Sigmoid colon (tissue), 7 donors: Measurements from ENCODE around the gene CRYBB2. TPM values are rescaled to one million over a fixed set of nuclear protein-coding genes. Genes with fewer than 3 reads are reported as not detected.
"Not testable (repeated sequence)": the region's sequence is repeated elsewhere in the genome, so short reads cannot be mapped to it uniquely, and the experiment has no call there.

Source experiments
- DNase-seq: peaks from one replicate; pipeline ENCODE4 v3.0.0-alpha.2; 2019
- H3K27ac ChIP-seq, 4 donors: fragments of 200-600 bp; sonication (generic); one replicate each; pipeline ENCODE4 v1.5.1; 2016 to 2019; ENCODE audit warnings: mild to moderate bottlenecking in 1 of 4
- H3K27me3 ChIP-seq, 3 donors: fragments of 200-600 bp; sonication (generic); one replicate each; pipeline ENCODE4 v1.5.1; 2019; ENCODE audit warnings: mild to moderate bottlenecking in 1 of 3
- H3K36me3 ChIP-seq, 4 donors: fragments of 200-600 bp; sonication (generic); one replicate each; pipeline ENCODE4 v1.5.1; 2016 to 2019
- H3K4me1 ChIP-seq, 4 donors: fragments of 200-600 bp; sonication (generic); one replicate each; pipeline ENCODE4 v1.5.1; 2017 to 2019
- H3K4me3 ChIP-seq, 4 donors: fragments of 200-600 bp; sonication (generic); one replicate each; pipeline ENCODE4 v1.5.1; 2017 to 2019; ENCODE audit warnings: mild to moderate bottlenecking in 2 of 4, moderate library complexity in 1 of 4
- H3K9me3 ChIP-seq, 4 donors: fragments of 200-600 bp in 3 of 4; sonication (generic) in 3 of 4; one replicate each; pipeline versions ENCODE4 v1.5.1 to v1.6.1; 2013 to 2019
- EP300 ChIP-seq, 4 donors: sonication (generic); formaldehyde crosslinking; IDR thresholded peaks; one replicate each; pipeline ENCODE4 v1.6.1; 2017; ENCODE audit warnings: antibody characterized with exemption in 4 of 4
- POLR2A ChIP-seq, 2 donors: fragments of 450-650 bp; IDR thresholded peaks; one replicate each; pipeline ENCODE4 v1.6.1; 2016; ENCODE audit warnings: antibody characterized with exemption in 2 of 2, mild to moderate bottlenecking in 2 of 2, moderate library complexity in 2 of 2
- POLR2AphosphoS5 ChIP-seq, 4 donors: sonication (generic); formaldehyde crosslinking; IDR thresholded peaks; one replicate each; pipeline ENCODE4 v1.6.1; 2017; ENCODE audit warnings: antibody characterized with exemption in 4 of 4
- WGBS, 2 donors: extraction: QIAGEN DNeasy Blood & Tissue Kit; methylation state at CpG; one replicate each; pipeline ENCODE4 v1.1.7; 2013; 5-methylcytosine and 5-hydroxymethylcytosine counted together
- intact Hi-C: fragments of 100-400 bp; cut with DNase I; formaldehyde crosslinking; loops from one replicate; pipeline ENCODE4 v1.15.1; 2023
- polyA plus RNA-seq, 3 donors: library from polyadenylated mRNA; stranded (reverse); fragments of 200-250 nt; gene quantifications; one replicate each; pipeline ENCODE4 v1.2.3, GENCODE V29; 2013
- total RNA-seq, 4 donors: library from RNA; depleted of rRNA; stranded (reverse); fragments of >200 nt; gene quantifications; one replicate each; pipeline ENCODE4 v1.1.0, GENCODE V29; 2016
- TF ChIP-seq, protein P1 (sequence below), 4 experiments: fragments of 450-650 bp in 3 of 4; fragments of 200-600 bp in 1 of 4; IDR thresholded peaks; one replicate each; pipeline ENCODE4 v1.5.1; 2016 to 2019; ENCODE audit warnings: antibody characterized with exemption in 4 of 4, mild to moderate bottlenecking in 3 of 4, moderate library complexity in 2 of 4
- donor health status: healthy with polysubstance abuse.
- donor health status: Bipolar disorder and iron deficiency.
- donor health status: healthy.

The CRYBB2 gene
- total and polyA plus RNA-seq, 7 donors: 0.32 to 1.1 TPM; not detected in 5

DNA sequence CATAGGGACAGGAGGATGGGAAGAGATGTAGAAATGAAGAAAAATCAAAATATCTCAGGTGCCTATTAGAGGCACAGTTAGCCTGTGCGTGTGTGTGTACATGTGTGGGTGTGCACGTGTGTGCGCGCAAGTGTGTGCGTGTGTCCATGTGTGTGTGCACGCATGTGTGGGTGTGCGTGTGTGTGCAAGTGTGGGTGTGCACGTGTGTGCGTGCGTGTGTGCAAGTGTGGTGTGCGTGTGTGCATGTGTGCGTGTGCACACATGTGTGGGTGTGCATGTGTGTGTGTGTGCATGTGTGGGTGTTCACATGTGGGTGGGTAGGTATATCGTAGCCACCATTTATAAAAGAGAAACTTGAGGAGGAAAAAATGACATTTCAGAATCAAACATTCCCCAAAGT lies 9.4 kb downstream of the CRYBB2 start:
- no peak overlapping the region for H3K4me3 ChIP-seq
- 88 to 95% methylated on average over 13 of the region's 13 CpGs for WGBS, 2 donors
- no peaks in the 10 kb centered on the region for H3K4me1 ChIP-seq
- DNase-seq: no peak
- no peaks in the 10 kb centered on the region for H3K36me3 ChIP-seq
- H3K27ac ChIP-seq: no peak overlapping the region
- TF ChIP-seq EP300 (IDR thresholded peaks at IDR 0.05) (no peak), POLR2A (IDR thresholded peaks at IDR 0.05) (no peak), POLR2AphosphoS5 (IDR thresholded peaks at IDR 0.05) (no peak)
- TF ChIP-seq, protein P1, sequence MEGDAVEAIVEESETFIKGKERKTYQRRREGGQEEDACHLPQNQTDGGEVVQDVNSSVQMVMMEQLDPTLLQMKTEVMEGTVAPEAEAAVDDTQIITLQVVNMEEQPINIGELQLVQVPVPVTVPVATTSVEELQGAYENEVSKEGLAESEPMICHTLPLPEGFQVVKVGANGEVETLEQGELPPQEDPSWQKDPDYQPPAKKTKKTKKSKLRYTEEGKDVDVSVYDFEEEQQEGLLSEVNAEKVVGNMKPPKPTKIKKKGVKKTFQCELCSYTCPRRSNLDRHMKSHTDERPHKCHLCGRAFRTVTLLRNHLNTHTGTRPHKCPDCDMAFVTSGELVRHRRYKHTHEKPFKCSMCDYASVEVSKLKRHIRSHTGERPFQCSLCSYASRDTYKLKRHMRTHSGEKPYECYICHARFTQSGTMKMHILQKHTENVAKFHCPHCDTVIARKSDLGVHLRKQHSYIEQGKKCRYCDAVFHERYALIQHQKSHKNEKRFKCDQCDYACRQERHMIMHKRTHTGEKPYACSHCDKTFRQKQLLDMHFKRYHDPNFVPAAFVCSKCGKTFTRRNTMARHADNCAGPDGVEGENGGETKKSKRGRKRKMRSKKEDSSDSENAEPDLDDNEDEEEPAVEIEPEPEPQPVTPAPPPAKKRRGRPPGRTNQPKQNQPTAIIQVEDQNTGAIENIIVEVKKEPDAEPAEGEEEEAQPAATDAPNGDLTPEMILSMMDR (IDR thresholded peaks at IDR 0.05): no peak
- intact Hi-C loops: no loop called here
- peaks cover 0 to 17% (median 6%) of the 10 kb centered on the region in 3 donors for H3K27me3 ChIP-seq
- H3K9me3 ChIP-seq: no peaks in the 10 kb centered on the region

DNA sequence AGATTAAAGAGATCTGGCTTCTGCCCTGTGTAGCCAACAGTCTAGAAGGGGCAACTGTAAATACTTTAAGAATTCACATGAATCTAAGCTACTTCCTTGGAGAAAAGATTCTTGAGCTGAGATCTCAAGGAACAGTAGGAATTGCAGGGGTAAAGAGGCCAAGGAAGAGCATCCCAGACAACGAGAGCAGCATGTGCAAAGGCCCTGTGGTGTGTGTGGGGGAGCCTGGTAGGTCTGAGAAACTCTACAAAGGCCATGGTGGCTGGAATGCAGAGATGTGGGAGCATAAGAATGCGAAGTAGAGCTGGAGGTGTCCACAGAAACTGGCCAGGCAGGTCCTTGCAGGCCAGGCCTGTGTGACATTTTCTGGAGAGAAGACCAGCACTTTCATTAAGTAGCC lies 11.3 kb downstream of the CRYBB2 start:
- H3K4me3 ChIP-seq, H3K36me3 ChIP-seq, intact Hi-C loops, H3K9me3 ChIP-seq, H3K4me1 ChIP-seq, DNase-seq, H3K27ac ChIP-seq: not testable (repeated sequence)
- H3K27me3 ChIP-seq: peaks cover 0 to 30% (median 19%) of the 10 kb centered on the region in 3 donors
- 76 to 83% methylated on average over 2 of the region's 2 CpGs for WGBS, 2 donors

DNA sequence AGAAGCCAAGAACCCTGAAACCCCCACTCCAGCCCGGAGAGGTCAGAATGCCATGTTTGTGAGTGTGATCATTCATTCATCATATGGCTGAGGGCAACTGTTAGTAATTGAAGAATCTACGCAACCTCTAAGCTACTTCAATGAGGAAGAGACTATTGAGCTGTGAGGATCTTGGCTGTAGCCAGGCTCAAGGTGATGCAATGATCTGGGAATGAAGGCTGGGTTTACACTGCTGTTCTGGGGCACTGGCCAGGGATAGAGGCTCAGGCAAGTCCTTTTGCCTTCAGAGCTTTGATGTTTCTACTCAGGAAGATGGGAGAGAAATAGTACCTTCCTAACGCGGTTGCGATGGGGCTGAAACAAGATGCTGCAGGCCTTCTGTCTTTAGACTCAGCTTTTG lies 12.9 kb downstream of the CRYBB2 start:
- 65 to 82% methylated on average over 5 of the region's 5 CpGs for WGBS, 2 donors
- Histone ChIP-seq H3K4me1 (peaks cover 0 to 6% (median 0%) of the 10 kb centered on the region in 4 donors), H3K9me3 (no peaks in the 10 kb centered on the region), H3K36me3 (no peaks in the 10 kb centered on the region), H3K4me3 (no peak overlapping the region), H3K27me3 (peaks cover 0 to 45% (median 25%) of the 10 kb centered on the region in 3 donors), H3K27ac (no peak overlapping the region)
- intact Hi-C loops: no loop called here
- no peak for DNase-seq
- TF ChIP-seq POLR2A (IDR thresholded peaks at IDR 0.05) (no peak), POLR2AphosphoS5 (IDR thresholded peaks at IDR 0.05) (no peak), EP300 (IDR thresholded peaks at IDR 0.05) (no peak)
- TF ChIP-seq, protein P1 (IDR thresholded peaks at IDR 0.05): no peak

DNA sequence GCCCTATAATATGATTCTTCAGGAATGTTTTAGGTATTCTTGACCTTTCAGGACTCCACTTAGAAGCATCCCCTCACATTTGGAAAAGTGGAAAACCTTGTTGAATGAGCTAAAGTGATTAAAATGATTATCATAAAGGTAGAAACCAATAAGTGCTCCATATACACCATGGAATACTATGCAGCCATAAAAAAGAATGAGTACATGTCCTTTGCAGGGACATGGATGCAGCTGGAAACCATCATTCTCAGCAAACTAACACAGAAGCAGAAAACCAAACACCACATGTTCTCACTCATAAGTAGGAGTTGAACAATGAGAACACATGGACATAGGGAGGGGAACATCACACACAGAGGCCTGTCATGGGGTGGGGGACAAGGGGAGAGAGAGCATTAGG lies 14.3 kb downstream of the CRYBB2 start:
- H3K36me3 ChIP-seq, H3K27ac ChIP-seq, H3K4me1 ChIP-seq, H3K9me3 ChIP-seq, H3K4me3 ChIP-seq, DNase-seq, intact Hi-C loops: not testable (repeated sequence)
- H3K27me3 ChIP-seq: peaks cover 0 to 55% (median 25%) of the 10 kb centered on the region in 3 donors

DNA sequence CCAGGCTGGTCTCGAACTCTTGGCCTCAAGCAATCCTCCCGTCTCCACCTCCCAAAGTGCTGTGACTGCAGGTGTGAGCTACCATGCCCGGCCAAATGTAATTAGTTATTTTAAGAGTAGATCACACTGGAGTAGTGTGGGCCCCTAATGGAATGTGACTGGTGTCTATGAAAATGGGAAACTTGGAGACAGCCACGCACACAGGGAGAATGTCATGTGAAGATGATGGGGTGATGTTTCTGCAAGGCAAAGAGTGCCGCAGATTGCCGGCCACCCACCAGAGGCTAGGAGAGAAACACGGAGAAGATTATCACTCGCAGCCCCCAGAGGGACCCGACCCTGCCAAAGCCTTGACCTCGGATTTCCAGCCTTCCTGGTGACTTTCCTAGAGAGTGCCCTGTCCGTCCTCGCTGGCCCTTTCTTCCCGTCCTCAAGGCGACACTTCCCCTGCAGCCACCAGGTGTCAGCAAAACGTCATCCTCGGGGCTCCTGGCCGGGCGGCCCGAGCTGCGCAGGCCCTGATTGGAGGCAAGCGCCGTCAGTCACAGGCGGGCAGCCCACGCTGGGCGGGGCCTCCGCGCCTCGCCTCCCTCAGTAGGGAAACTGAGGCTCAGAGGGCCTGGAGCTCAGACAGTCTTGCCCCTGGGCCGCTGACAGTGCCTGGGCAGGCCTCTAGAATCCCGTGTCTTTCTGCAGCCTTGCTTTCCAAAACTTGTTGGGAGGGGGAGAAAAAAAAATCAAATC lies 16.3 kb downstream of the CRYBB2 start:
- intact Hi-C loops: no loop called here

More for the DNA sequence above, 16.3 kb downstream of the CRYBB2 start:
- WGBS, 2 donors: 11 to 12% methylated on average over 30 of the region's 30 CpGs
- H3K27me3 ChIP-seq: peaks cover 0 to 55% (median 25%) of the 10 kb centered on the region in 3 donors
- H3K36me3 ChIP-seq: no peaks in the 10 kb centered on the region
- TF ChIP-seq, protein P1 (IDR thresholded peaks at IDR 0.05): peak in 1 of 4 experiments; percentile 22
- TF ChIP-seq EP300 (IDR thresholded peaks at IDR 0.05): no peak
- no peak overlapping the region for H3K27ac ChIP-seq
- no peak overlapping the region for H3K4me3 ChIP-seq
- peaks cover 0 to 6% (median 0%) of the 10 kb centered on the region in 4 donors for H3K4me1 ChIP-seq
- no peak for DNase-seq
- H3K9me3 ChIP-seq: no peaks in the 10 kb centered on the region
